GM12873 (cell line): ENCODE results near the gene COPG2.

Experiments
- TF ChIP-seq, protein P1 (sequence below): IDR thresholded peaks from 2 replicates; pipeline ENCODE4 v1.5.1; 2012; ENCODE audit warnings: low read depth, mild to moderate bottlenecking, moderate library complexity, low read length, control low read depth; ENCODE audit not compliant: insufficient read depth; ENCODE audit errors: missing control alignments

Gene COPG2

DNA sequence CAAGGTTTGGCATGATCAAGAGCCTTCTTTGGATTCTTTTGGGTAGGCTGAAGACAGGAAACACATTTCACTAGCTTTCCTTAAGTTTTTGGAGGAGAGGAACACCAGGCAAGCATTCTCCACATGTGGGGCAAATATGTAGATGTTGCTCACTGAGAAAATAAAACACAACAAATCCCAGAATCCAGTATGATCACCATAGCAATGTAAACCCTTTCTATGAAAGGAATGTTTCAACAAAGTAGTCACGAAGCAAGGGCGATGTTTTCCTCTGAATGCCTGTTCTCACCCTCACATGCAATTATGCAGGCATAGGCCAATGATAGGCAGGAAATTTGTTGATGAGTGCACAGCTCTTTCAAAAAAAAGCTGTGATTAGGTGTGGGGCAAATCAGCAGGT, 207.3 kb downstream of the COPG2 start:
- TF ChIP-seq, protein P1, sequence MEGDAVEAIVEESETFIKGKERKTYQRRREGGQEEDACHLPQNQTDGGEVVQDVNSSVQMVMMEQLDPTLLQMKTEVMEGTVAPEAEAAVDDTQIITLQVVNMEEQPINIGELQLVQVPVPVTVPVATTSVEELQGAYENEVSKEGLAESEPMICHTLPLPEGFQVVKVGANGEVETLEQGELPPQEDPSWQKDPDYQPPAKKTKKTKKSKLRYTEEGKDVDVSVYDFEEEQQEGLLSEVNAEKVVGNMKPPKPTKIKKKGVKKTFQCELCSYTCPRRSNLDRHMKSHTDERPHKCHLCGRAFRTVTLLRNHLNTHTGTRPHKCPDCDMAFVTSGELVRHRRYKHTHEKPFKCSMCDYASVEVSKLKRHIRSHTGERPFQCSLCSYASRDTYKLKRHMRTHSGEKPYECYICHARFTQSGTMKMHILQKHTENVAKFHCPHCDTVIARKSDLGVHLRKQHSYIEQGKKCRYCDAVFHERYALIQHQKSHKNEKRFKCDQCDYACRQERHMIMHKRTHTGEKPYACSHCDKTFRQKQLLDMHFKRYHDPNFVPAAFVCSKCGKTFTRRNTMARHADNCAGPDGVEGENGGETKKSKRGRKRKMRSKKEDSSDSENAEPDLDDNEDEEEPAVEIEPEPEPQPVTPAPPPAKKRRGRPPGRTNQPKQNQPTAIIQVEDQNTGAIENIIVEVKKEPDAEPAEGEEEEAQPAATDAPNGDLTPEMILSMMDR, result no peak

DNA sequence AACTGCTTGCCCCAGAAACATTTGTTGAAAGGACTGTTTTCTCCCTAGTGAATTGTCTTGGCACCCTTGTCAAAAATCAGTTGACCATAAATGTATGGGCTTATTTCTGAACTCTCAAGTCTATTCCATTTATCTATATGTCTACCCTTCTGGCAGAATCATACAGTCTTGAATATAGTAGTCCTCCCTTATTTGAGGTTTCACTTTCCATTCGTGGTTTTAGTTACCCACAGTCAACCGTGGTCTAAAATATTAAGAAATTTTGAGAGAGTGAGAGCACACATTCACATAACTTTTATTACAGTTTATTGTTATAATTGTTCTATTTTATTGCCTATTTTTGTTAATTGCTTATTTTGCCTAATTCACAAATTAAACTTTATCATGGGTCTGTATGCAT, 210.3 kb downstream of the COPG2 start:
- TF ChIP-seq, protein P1, result no peak
